K562 (cell line): Measurements from ENCODE around the gene AFF3.

Source experiments
- ATF3 ChIP-seq, 2 experiments: fragments of 450-650 bp in 1 of 2; sonication (generic) in 1 of 2; formaldehyde crosslinking in 1 of 2; IDR thresholded peaks in 1 of 2; conservative IDR thresholded peaks in 1 of 2; 2 replicates each; pipeline versions ENCODE4 v1.6.1 to v1.8.1; 2016 to 2023; ENCODE audit warnings: mild to moderate bottlenecking in 2 of 2, moderate library complexity in 2 of 2, inconsistent platforms in 1 of 2, missing genetic modification reagents in 1 of 2
- BACH1 ChIP-seq: fragments of 200-800 bp; sonication (Bioruptor generic); IDR thresholded peaks from 2 replicates; pipeline ENCODE4 v1.6.1; 2016; ENCODE audit warnings: missing genetic modification characterization, missing compliant biosample characterization
- EGR1 ChIP-seq: fragments of 450-650 bp; conservative IDR thresholded peaks from 2 replicates; pipeline ENCODE4 v1.6.1; 2017; ENCODE audit warnings: mild to moderate bottlenecking
- KLF10 ChIP-seq: fragments of 250-450 bp; sonication (Bioruptor Pico); IDR thresholded peaks from 2 replicates; pipeline ENCODE4 v1.6.1; 2021; ENCODE audit warnings: matching md5 sums
- PML ChIP-seq: IDR thresholded peaks from 2 replicates; pipeline ENCODE4 v1.6.1; 2012; ENCODE audit warnings: low read length, inconsistent platforms
- POLR2AphosphoS5 ChIP-seq: IDR thresholded peaks from 2 replicates; pipeline ENCODE4 v1.6.1; 2011; ENCODE audit warnings: mild to moderate bottlenecking, low read depth, low read length, moderate library complexity; ENCODE audit not compliant: control insufficient read depth, insufficient read depth
- TBP ChIP-seq: optimal IDR thresholded peaks from 2 replicates; pipeline ENCODE3; 2011; ENCODE audit warnings: low read depth, low read length, improper control_type of control experiment
- ZBTB43 ChIP-seq: sonication (generic); formaldehyde crosslinking; IDR thresholded peaks from 2 replicates; pipeline ENCODE4 v1.8.0; 2023; ENCODE audit warnings: mild to moderate bottlenecking, missing genetic modification reagents
- ZNF174 ChIP-seq: fragments of 250-450 bp; sonication (Bioruptor Pico); IDR thresholded peaks from 2 replicates; pipeline ENCODE4 v1.4.0; 2020; ENCODE audit warnings: mild to moderate bottlenecking
- ZNF197 ChIP-seq: fragments of 200-800 bp; sonication (Bioruptor generic); IDR thresholded peaks from 2 replicates; pipeline ENCODE4 v1.6.1; 2016; ENCODE audit warnings: low read depth, missing genetic modification characterization, missing compliant biosample characterization
- TF ChIP-seq, protein P1 (sequence below), 2 experiments: fragments of 450-650 bp; formaldehyde crosslinking in 1 of 2; IDR thresholded peaks; 2 replicates each; pipeline versions ENCODE4 v1.4.0 to v1.6.1; 2014 to 2020; ENCODE audit warnings: mild to moderate bottlenecking in 2 of 2, borderline replicate concordance in 1 of 2, low read depth in 1 of 2
- TF ChIP-seq, protein P2 (sequence below), 3 experiments: IDR thresholded peaks in 2 of 3; conservative IDR thresholded peaks in 1 of 3; 2 replicates each; pipeline ENCODE4 v1.5.1; 2011 to 2012; ENCODE audit warnings: low read length in 3 of 3, mild to moderate bottlenecking in 3 of 3, control low read depth in 2 of 3, improper control_type of control experiment in 1 of 3, inconsistent platforms in 1 of 3, low read depth in 1 of 3, mixed read lengths in 1 of 3, moderate library complexity in 1 of 3; ENCODE audit not compliant: insufficient read depth in 2 of 3
- TF ChIP-seq, protein P3 (sequence below): sonication (generic); formaldehyde crosslinking; IDR thresholded peaks from 2 replicates; pipeline ENCODE4 v1.8.0; 2022; ENCODE audit warnings: missing genetic modification reagents, mild to moderate bottlenecking, borderline replicate concordance

GRCh38 chr2:99953750-99954149, 188.6 kb downstream of the AFF3 start:
- TF ChIP-seq, protein P1, sequence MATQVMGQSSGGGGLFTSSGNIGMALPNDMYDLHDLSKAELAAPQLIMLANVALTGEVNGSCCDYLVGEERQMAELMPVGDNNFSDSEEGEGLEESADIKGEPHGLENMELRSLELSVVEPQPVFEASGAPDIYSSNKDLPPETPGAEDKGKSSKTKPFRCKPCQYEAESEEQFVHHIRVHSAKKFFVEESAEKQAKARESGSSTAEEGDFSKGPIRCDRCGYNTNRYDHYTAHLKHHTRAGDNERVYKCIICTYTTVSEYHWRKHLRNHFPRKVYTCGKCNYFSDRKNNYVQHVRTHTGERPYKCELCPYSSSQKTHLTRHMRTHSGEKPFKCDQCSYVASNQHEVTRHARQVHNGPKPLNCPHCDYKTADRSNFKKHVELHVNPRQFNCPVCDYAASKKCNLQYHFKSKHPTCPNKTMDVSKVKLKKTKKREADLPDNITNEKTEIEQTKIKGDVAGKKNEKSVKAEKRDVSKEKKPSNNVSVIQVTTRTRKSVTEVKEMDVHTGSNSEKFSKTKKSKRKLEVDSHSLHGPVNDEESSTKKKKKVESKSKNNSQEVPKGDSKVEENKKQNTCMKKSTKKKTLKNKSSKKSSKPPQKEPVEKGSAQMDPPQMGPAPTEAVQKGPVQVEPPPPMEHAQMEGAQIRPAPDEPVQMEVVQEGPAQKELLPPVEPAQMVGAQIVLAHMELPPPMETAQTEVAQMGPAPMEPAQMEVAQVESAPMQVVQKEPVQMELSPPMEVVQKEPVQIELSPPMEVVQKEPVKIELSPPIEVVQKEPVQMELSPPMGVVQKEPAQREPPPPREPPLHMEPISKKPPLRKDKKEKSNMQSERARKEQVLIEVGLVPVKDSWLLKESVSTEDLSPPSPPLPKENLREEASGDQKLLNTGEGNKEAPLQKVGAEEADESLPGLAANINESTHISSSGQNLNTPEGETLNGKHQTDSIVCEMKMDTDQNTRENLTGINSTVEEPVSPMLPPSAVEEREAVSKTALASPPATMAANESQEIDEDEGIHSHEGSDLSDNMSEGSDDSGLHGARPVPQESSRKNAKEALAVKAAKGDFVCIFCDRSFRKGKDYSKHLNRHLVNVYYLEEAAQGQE (IDR thresholded peaks at IDR 0.05; ENCODE audit: borderline replicate concordance), result no peak
- TF ChIP-seq, protein P1 (CRISPR knock-in tag; IDR thresholded peaks at IDR 0.05; ENCODE audit: low read depth), result no peak
- TF ChIP-seq ZNF174 (CRISPR knock-in tag), result no peak
- no peak for TF ChIP-seq ATF3 (IDR thresholded peaks at IDR 0.05)
- no peak for TF ChIP-seq ATF3 (CRISPR knock-in tag; conservative IDR thresholded peaks at IDR 0.05)
- TF ChIP-seq, protein P2, sequence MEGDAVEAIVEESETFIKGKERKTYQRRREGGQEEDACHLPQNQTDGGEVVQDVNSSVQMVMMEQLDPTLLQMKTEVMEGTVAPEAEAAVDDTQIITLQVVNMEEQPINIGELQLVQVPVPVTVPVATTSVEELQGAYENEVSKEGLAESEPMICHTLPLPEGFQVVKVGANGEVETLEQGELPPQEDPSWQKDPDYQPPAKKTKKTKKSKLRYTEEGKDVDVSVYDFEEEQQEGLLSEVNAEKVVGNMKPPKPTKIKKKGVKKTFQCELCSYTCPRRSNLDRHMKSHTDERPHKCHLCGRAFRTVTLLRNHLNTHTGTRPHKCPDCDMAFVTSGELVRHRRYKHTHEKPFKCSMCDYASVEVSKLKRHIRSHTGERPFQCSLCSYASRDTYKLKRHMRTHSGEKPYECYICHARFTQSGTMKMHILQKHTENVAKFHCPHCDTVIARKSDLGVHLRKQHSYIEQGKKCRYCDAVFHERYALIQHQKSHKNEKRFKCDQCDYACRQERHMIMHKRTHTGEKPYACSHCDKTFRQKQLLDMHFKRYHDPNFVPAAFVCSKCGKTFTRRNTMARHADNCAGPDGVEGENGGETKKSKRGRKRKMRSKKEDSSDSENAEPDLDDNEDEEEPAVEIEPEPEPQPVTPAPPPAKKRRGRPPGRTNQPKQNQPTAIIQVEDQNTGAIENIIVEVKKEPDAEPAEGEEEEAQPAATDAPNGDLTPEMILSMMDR (IDR thresholded peaks at IDR 0.05 in 2 of 3, conservative IDR thresholded peaks at IDR 0.05 in 1 of 3; ENCODE audit: insufficient read depth in 2 of 3, low read depth in 1 of 3, low read length in 3 of 3), result no peak
- TF ChIP-seq, protein P3, sequence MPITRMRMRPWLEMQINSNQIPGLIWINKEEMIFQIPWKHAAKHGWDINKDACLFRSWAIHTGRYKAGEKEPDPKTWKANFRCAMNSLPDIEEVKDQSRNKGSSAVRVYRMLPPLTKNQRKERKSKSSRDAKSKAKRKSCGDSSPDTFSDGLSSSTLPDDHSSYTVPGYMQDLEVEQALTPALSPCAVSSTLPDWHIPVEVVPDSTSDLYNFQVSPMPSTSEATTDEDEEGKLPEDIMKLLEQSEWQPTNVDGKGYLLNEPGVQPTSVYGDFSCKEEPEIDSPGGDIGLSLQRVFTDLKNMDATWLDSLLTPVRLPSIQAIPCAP (CRISPR knock-in tag), result no peak
- no peak for TF ChIP-seq ZNF197 (CRISPR knock-in tag)
- TF ChIP-seq KLF10 (CRISPR knock-in tag), result no peak
- no peak for TF ChIP-seq EGR1
- no peak for TF ChIP-seq POLR2AphosphoS5
- no peak for TF ChIP-seq ZBTB43 (CRISPR knock-in tag)
- TF ChIP-seq TBP, result no peak
- no peak for TF ChIP-seq PML
- TF ChIP-seq BACH1 (tag), result no peak
